Mammary epithelial cell (primary cell): ENCODE measurements around the gene CLCN7.

Experiments
- CTCF ChIP-seq, 2 donors: IDR thresholded peaks in 1 of 2; conservative IDR thresholded peaks in 1 of 2; 2 replicates each; pipeline ENCODE4 v1.5.1; 2011 to 2012; ENCODE audit warnings: inconsistent platforms in 2 of 2, low read length in 2 of 2, mild to moderate bottlenecking in 2 of 2, control low read depth in 1 of 2, low read depth in 1 of 2; ENCODE audit not compliant: insufficient read depth in 1 of 2; ENCODE audit errors: extremely low read depth in 1 of 2
- EZH2 ChIP-seq: IDR thresholded peaks from 2 replicates; pipeline ENCODE4 v1.6.1; 2012; ENCODE audit warnings: low read length, inconsistent platforms, borderline replicate concordance

GRCh38 chr16:1427473-1428461 lies 47.1 kb downstream of the CLCN7 start:
- TF ChIP-seq CTCF (conservative IDR thresholded peaks at IDR 0.05 in 1 of 2, IDR thresholded peaks at IDR 0.05 in 1 of 2; ENCODE audit: extremely low read depth in 1 of 2, insufficient read depth in 1 of 2, low read depth in 1 of 2, low read length in 2 of 2) (no peak), EZH2 (no peak)
